GM18508 (cell line): ENCODE data around the gene THADA.

Experiments used
- ATAC-seq: cut with Tn5 transposase; IDR thresholded peaks from one replicate; pipeline ENCODE4 v1.9.1; 2021; ENCODE audit warnings: moderate number of reproducible peaks; ENCODE audit not compliant: insufficient read depth, unreplicated experiment

THADA gene

DNA sequence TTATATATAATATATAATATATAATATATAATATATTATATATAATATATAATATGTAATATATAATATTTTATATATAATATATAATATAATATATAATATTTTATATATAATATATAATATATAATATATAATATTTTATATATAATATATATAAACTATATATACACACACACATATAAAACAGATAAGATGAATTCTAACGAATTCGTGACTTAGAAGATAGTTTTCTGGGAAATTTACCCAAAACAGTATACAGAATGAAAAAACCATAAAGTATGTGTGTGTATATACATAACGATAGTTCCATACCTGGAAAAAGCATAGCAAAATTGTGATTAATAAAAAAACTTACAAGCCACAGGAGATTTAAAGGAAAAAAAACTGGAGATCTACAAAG is 80.6 kb downstream of the THADA start:
- no peak for ATAC-seq

DNA sequence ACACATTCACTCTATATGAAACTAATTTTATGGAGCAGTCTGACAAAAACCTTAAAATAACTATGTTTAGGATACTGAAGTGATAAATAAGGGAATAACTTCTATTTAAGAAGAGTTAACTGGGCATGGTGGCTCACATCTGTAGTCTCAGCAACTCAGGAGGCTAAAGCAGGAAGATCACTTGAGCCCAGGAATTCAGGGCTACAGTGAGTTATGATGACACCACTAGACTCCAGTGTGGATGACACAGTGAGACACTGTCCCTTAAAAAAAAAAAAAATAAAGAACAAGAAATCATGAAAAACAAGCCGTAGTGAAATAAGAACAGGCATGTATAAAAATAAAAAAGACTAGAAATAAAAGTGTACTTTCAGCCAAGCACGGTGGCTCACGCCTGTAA is 82.0 kb downstream of the THADA start:
- no peak for ATAC-seq

DNA sequence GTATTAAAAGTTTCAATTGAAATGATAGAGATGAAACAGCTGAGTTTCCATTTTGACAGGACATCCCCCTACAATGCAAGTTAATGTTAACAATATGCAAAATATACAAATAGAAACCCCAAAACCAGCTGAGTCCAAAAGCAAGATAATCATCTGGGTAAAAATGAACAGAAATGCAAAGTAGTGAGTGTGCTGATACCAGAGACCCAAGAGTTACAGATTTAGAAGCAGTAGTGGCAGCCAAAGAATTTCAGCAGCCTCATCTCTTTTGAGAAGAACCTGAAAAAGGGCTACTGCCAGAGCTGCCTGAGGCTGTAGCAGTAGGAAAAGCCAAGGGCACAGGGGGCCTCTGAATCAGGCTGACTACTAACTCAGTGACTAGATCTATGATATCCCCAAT is 82.6 kb downstream of the THADA start:
- ATAC-seq, result no peak

DNA sequence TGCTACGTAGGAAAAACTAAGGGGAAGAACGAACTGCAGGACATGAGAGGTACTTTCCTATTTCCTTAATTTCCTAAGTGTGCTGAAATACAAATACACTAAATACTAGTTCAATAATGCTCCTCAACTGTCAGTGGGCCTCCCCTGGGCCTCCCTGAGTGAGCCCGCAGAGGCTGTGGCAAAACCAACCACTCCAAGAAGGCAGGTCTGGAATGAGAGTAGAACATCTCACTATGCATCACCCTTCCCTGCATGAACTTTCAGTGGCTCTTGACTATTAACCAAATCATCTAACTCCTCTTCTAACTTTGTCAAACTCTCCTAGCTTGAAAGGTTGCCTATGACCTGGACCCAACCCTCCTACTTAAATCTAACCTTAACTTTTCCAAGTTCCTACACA is 84.6 kb downstream of the THADA start:
- ATAC-seq, result no peak

DNA sequence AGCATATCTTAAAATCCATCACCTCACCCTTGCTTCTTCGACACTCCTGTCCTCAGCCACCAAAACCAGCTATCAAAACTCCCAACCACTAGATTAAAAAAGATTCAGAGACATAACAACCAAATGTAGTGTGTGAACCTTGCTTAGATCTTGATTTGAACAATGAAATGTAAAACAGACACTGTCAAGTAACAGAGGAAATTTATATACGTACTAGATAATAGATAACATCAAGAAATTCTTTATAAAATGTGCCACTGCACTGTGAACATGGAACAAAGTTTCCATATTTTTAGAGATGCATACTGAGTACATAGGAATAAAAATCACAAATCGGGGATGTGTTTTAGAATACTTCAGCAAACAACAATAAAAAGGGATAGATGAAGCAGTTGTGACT is 86.0 kb downstream of the THADA start:
- ATAC-seq, result no peak

DNA sequence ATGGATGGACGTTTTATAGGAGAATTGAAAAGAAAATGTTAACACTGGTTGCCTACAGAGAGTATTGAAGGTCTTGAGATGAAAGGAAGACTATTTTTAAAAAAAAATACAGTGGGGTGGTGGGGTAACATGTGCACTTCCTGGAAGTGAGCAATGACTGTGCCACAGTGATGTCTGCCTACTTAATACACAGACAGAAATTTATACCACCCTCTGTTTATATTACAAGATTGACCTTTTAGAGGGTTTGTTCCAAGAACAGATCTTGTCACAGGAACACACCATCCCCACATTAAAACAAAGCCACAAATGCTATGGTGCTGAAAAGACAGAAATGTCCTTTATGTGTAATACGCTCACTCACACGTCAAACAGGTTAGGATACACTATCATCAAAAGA is 87.6 kb downstream of the THADA start:
- ATAC-seq, result no peak

DNA sequence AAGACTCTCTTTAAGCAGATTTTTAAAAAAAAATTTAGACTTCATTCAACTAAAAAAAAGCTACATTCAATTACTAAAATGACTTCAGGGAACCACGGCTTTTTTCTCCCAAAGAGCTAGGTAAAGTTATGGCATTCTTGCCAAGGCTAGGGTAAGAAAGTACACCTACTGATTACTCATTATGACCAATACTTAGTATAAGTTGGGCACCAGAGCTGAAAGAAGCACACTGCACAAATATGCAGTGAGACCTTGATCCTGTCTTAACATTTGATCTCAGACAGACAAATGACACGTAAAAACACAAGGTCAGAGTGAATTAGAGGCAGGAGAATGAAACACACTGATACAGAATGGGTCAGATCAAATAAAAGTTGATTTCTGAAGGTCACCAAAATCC is 88.7 kb downstream of the THADA start:
- ATAC-seq, result no peak

DNA sequence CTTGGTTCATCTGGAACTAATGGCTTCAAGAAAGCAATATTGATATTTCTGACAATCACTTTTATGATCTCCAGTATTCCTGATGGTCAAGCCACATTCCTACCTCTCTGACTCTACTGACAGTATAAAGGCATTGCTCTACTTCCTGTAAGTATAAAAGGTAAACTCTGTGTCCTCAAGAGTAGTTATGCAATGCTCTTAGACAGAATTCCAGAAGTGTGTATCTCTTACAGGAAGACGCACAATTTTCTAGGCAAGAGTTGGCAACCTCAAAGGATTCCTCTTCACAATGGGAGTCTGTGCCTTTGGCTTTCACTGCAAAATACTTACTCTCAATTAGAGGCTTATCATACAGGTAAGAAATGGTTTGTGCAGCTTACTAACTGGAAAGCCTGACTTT is 100.1 kb downstream of the THADA start:
- ATAC-seq, result no peak

DNA sequence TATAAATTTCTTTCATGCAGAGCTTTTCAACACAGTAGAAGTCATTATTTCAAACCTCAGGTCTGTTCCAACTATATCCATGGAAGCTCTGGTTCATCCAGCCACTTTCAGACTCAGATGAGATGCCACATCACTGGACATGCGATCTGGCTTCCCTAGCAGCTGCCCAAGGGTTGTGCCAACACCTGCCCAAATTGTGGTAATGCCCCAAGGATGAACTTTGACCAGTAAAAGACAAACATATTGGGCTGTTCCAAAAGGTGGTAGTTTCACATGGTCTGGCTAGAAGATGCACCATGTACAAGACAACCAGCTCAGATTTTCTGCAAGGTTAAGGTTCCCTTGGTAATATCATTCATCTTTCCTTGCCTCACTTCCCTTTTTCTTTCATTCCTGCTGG is 101.9 kb downstream of the THADA start:
- no peak for ATAC-seq

DNA sequence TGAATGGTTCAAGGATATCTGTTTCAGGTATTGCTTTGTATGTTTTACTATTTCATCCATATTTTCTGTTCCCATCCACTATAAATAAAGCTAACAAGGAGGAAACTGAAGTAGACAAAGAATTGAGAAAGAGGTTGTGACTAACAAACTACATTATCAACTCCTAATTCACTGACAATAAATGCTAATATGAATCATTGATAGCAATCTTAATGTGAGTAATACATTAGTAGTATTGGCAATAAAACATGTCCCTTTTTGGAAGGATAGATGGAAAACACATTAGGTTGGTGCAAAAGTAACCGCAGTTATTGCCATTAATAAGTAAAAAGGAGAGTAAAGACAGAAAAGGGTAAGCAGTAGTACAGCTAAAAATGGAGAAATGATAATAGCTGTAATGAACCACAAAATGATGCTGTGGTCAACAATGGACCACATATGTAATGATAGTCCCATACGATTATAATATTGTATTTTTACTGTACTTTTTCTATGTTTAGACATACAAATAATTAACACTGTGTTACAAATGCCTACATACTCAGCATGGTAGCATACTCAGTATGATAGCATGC is 104.7 kb downstream of the THADA start:
- ATAC-seq, result no peak

DNA sequence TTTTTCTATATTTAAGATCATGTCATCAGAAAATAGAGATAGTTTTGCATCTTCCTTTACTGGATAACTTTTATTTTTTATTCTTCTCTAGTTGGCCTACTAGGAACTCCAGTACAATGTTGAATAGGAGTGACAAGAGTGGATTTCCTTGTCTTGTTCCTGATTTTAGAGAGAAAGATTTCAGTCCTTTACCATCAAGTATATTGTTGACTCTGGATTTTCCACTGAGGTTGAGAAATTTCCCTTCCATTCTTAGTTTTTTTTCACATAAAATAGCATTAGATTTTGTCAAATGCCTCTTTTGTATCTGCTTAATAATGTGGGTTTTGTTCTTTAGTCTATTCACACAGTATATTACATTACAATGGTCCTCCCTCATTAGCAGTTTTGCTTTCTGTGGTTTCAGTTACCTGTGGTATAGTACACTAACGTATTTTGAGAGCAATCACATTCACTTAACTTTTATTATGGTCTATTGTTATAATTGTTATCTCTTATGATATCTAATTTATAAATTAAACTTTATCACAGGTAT is 105.5 kb downstream of the THADA start:
- no peak for ATAC-seq

DNA sequence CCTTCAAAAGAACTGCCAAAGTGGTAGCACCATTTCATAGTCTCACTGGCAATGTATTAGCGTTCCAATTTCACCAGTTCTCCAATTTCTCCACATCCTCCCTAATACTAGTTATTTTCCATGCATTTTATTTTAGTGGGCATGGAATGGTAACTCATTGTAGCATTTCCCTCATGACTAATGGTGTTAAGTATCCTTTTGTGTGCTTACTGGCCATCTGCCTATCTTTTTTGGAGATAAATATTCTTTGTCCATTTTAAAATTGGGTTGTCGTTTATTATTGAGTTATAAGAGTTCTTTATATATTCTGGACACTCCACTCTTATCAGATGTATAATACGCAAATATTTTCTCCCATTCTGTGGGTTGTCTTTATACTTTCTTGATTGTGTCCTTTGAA is 107.1 kb downstream of the THADA start:
- no peak for ATAC-seq

DNA sequence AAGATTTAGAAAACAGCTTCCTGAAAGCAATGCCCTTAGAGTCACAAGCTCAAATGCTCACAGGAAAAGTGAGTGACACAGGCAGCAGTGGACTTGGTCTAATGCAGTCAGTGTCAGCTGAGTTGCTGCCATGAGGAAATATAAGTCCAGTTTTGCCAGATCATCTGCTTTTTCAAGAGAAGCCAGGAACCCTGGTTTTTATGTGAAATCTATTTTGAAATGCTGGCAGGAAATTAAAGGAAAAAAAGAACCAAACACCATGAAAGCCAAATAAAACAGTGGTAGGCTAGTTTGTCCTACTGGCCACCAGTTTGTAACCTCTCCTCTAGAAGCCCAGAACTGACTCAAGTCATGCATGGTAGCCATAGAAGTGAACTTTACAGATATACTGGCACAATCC is 109.2 kb downstream of the THADA start:
- no peak for ATAC-seq

DNA sequence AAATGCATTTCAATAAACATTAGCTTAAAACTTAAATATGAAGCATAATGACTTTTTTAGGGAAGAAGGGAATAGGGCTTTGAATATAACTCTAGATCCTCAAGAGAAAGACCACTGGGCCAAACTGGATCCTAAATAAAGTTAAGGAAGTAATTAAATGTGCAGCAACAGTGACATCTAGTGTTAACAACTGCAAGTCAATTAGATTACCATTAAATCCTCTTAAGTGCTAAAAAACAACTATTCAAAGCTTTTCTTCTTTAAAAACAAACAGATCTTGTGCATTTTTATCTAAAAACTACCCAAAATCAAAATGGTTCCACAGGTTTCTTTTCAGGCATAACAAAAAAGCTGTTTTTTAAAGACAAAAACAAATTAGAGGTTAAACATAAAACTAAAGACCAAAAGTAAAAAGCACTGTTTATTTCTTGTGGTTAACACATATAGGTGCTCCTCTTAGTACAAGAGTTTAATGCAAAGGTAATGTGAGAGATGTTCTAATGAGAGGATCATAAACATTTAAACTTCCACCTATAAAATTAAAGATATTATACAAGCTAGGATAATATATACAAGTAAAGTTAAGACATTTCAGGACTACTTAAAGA is 111.4 kb downstream of the THADA start:
- no peak for ATAC-seq

DNA sequence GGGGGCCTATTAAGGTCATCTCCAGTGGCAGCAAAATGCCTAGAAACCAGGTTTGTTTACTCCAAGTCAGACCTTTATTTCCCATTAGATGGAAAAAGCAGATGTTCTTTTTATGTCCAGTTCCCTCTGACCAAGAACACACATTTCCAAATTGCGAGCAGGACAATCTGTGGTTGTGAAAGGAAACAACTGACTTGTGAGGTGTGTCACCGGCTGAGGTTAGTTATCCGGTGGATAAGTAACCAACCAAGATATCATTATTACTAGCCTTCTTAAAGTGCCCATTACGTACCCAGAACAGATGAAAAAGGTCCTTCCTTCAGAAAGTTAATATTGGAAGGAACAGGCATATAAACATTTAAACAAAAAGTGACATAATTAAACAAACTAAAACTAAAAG is 112.9 kb downstream of the THADA start:
- ATAC-seq, result peak; percentile 62

DNA sequence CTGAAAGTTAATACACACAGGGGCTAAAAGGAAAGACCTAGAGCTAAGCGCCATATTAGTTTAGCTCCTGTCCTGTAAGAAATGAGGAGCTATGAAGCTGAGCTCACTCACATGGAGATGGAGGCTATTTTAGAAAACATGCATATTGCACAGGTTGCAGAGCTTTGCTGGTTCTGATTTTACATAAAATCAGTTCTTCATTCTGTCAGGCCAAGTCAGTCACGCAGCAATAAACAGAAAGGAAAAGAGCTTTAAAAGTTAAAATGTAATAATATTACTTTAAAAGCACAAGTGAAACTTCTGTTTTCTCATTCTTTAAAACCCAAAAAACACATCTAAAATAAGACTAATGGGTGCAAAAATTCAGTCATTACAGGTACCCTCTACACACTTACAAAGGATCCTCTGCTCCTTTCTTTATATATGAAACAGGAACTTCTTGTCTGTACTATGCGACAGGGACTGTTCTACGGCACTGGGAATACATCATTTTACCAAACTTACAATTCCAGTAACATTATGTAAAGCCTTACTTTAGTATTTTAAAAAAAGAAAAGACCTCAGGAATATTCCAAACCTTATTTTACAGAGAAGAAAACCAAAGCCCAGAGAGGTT is 113.8 kb downstream of the THADA start:
- no peak for ATAC-seq

DNA sequence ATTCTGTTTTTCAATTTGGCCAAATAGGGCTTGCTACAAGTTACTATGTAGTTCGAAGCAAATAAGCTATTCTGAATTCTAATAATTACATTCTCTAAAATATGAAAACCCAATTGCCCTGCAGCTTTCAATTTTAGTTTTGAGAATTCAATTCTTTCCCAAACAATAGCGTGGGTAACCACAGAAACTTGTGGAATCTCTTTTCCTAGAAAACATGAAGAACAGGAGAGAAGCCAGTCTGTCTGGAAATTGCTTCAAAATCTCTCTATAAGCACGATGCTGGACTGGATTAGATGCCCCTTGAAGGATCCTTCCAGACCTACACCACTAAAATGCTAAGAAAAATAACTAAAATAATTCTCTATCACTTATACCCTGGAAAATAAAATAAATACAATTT is 115.0 kb downstream of the THADA start:
- no peak for ATAC-seq

DNA sequence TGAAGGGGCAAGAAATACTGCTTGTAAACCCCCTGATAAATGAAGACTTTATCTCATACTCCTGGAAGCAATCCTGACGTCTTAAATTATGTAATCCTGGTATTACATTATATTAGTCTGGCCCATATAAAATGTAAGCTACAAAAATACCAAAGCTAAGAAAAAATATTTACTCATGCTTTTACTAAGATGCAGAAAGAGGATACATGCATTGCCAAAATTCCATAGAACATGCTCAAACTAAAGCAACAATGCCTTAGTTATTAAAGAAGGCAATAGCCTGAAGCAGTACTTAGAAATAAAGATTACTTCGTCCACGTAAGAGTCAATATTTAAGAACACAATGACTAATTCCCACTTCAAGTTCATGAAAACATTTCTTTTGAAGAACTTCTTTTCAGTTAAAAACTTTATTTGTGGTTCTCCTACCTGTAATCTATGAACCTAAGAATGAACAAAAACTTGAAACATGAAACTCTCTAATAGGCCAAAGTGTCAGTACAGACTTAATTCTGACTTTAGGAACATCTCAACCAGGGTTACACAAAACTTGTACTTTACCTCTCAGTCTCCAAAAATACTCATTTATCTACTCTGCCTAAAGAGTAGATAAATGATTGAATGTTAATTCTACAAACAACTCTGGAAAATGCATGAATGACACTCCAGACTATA is 117.3 kb downstream of the THADA start:
- ATAC-seq, result no peak

DNA sequence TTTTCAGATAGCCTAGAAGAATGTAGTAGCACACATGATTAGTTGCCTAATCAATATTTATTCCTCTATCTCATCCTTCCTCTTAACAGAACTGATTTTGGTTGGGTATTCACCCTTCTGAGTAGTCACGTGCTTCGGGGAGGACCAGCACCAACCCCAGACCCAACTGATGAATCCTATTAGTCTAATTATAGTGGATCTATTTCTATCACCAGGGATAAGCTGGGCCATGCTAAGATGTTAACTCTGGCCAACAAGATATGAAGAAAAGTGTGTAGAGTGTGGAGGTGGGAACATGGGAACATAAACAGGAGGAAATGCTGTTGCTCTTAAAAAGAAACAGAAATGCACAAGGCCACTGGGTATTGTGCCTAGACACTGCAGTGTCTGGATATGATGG is 119.9 kb downstream of the THADA start:
- ATAC-seq, result no peak

DNA sequence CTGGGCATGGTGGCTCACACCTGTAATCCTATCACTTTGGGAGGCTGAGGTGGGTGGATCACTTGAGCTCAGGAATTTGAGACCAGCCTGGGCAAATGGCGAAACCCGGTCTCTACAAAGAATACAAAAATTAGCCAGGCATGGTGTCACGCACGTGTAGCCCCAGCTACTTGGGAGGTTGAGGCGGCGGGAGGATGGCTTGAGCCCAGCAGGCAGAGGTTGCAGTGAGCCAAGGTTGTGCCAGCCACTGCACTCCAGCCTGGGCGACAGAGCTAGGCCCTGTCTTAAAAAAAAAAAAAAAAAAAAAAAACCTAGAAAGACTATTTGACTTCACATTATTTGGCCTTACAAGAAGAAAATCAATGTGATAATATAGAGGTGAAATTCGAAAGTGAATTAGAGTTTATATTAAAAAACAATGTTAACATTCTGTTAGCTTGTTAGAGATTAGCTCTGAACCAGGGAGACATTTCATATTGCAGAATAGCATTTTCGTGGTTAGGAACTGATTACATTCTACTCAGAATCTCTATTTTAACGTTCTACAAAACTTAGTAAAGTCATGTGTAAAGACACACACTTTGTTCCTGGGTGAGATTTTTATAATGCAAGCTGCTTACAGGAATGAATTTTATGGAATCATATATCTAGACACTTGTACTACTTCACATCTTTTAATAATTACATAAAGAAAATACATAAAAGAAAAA is 120.5 kb downstream of the THADA start:
- no peak for ATAC-seq

DNA sequence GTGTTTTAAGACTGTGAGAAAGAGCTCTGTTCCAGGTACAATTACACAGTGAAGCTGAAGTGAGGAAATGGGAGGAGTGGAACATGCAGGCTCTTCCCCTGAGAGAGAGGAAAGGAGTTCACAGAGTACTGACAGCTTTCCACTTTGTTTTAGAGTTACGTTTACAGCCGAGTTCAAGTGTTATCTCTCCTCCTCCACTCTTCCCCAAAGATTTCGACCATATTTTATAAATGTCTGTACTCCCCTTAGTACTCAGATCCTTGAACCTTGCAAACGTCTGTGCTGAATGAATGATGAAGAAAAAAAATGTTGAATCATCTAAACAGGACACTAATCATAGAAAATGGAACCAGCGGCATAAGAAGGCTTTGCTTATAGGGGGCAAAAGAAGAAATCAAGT is 121.6 kb downstream of the THADA start:
- no peak for ATAC-seq
